CD4-positive, CD25-positive, alpha-beta regulatory T cell (primary cell): Measurements from ENCODE around the gene PJA2. TPM values are rescaled to one million over a fixed set of nuclear protein-coding genes. Genes with fewer than 3 reads are reported as not detected.

Source experiments
- ATAC-seq, 2 donors: fragments of 150-1000 bp; cut with Tn5 transposase; one replicate each; pipeline ENCODE4 v1.10.0; 2021; ENCODE audit warnings: low read depth in 2 of 2, moderate number of reproducible peaks in 2 of 2, moderate library complexity in 1 of 2
- DNase-seq, 3 donors: peaks; one replicate each; pipeline versions ENCODE4 v3.0.0 to v3.0.0-alpha.2; 2012 to 2022; ENCODE audit warnings: mixed read lengths in 1 of 3
- H3K27ac ChIP-seq: one replicate; pipeline ENCODE4 v1.7.0; 2013; ENCODE audit warnings: mild to moderate bottlenecking, low read length; ENCODE audit not compliant: insufficient read depth, poor library complexity, severe bottlenecking
- H3K27me3 ChIP-seq: one replicate; pipeline ENCODE4 v1.7.0; 2013; ENCODE audit warnings: low read length; ENCODE audit not compliant: control insufficient read depth, insufficient read depth
- H3K36me3 ChIP-seq: one replicate; pipeline ENCODE4 v1.7.0; 2013; ENCODE audit warnings: mild to moderate bottlenecking, low read length, moderate library complexity; ENCODE audit not compliant: control insufficient read depth, insufficient read depth
- H3K4me1 ChIP-seq: 2 replicates; pipeline ENCODE4 v1.7.0; 2013; ENCODE audit warnings: mild to moderate bottlenecking, low read length; ENCODE audit not compliant: insufficient read depth, control insufficient read depth, poor library complexity, severe bottlenecking
- H3K4me3 ChIP-seq: one replicate; pipeline ENCODE4 v1.7.0; 2013; ENCODE audit warnings: low read depth, mild to moderate bottlenecking, low read length, moderate library complexity
- H3K9me3 ChIP-seq, 2 experiments: 1 replicate in 1 of 2; 2 replicates in 1 of 2; pipeline ENCODE4 v1.7.0; 2013; ENCODE audit warnings: low read length in 2 of 2, mild to moderate bottlenecking in 1 of 2, moderate library complexity in 1 of 2; ENCODE audit not compliant: control insufficient read depth in 2 of 2
- H3K27ac Mint-ChIP-seq, 3 donors: one replicate each; pipeline ENCODE4 v1.8.0; 2020 to 2022; ENCODE audit warnings: mild to moderate bottlenecking in 3 of 3, mixed read lengths in 3 of 3, moderate library complexity in 2 of 3
- H3K27me3 Mint-ChIP-seq: one replicate; pipeline ENCODE4 v1.8.0; 2022; ENCODE audit warnings: mild to moderate bottlenecking, mixed read lengths
- H3K36me3 Mint-ChIP-seq: one replicate; pipeline ENCODE4 v1.8.0; 2020; ENCODE audit warnings: mixed read lengths
- H3K4me1 Mint-ChIP-seq, 4 donors: one replicate each; pipeline ENCODE4 v1.8.0; 2020 to 2022; ENCODE audit warnings: mixed read lengths in 4 of 4, mild to moderate bottlenecking in 1 of 4
- H3K4me3 Mint-ChIP-seq, 4 donors: one replicate each; pipeline ENCODE4 v1.8.0; 2020 to 2022; ENCODE audit warnings: mild to moderate bottlenecking in 4 of 4, mixed read lengths in 4 of 4, moderate library complexity in 3 of 4
- H3K9me3 Mint-ChIP-seq, 7 donors: one replicate each; pipeline ENCODE4 v1.8.0; 2020 to 2022; ENCODE audit warnings: mixed read lengths in 7 of 7, mild to moderate bottlenecking in 3 of 7, moderate library complexity in 2 of 7
- polyA plus RNA-seq, 4 donors: library from polyadenylated mRNA; unstranded; fragments of 300-500 nt; fragmentation: Illumina TruSeq; gene quantifications; one replicate each; pipeline ENCODE4 v1.2.3, GENCODE V29; 2021
- total RNA-seq: library from RNA; stranded (reverse); gene quantifications from one replicate; pipeline ENCODE4 v1.2.3, GENCODE V29; 2022

The PJA2 gene
- total and polyA plus RNA-seq, 5 donors from 2014 or later = 56.5 to 73.7 (median 63.7) TPM

GRCh38 chr5:109327570-109327969 is 82.2 kb downstream of the PJA2 start:
- H3K4me1 Mint-ChIP-seq = peaks cover 0 to 8% (median 1%) of the 10 kb centered on the region in 4 donors
- H3K4me3 Mint-ChIP-seq = no peak overlapping the region
- H3K36me3 Mint-ChIP-seq = peaks cover 12% of the 10 kb centered on the region
- Histone ChIP-seq H3K4me3 (no peak overlapping the region), H3K9me3 (no peaks in the 10 kb centered on the region), H3K36me3 (peaks cover 9% of the 10 kb centered on the region), H3K27ac (no peak overlapping the region), H3K27me3 (no peaks in the 10 kb centered on the region), H3K4me1 (no peaks in the 10 kb centered on the region)
- DNase-seq = no peak
- H3K27me3 Mint-ChIP-seq = no peaks in the 10 kb centered on the region
- no peak for ATAC-seq
- peak overlapping the region in 1 of 3 donors; percentile 48 for H3K27ac Mint-ChIP-seq
- peaks cover 0 to 2% (median 0%) of the 10 kb centered on the region in 7 donors for H3K9me3 Mint-ChIP-seq

DNA sequence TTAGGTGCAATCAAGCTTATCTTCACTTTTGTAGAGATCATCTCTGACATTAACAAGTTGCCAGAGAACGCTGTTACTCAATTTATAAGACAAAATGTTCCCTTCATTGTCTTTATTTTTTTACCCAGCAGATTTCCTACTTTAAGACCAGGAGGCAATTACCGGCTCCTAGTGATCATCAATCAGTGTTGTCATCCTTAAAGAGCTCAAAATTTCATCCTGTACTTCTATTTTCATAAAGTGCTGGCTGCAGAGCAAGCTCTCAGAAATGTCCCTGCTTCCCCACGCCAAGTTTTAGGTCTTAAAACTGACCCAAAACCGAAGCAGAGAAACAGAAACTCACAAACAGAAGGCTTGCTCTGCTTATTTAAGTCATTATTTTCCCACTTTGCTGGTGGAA is 82.9 kb downstream of the PJA2 start:
- Mint-ChIP-seq H3K4me1 (peaks cover 0 to 8% (median 1%) of the 10 kb centered on the region in 4 donors), H3K27ac (peak overlapping the region in 1 of 3 donors; percentile 48), H3K36me3 (peaks cover 12% of the 10 kb centered on the region), H3K9me3 (peaks cover 0 to 2% (median 0%) of the 10 kb centered on the region in 7 donors), H3K27me3 (no peaks in the 10 kb centered on the region), H3K4me3 (no peak overlapping the region)
- H3K4me3 ChIP-seq = no peak overlapping the region
- no peak overlapping the region for H3K27ac ChIP-seq
- H3K4me1 ChIP-seq = no peaks in the 10 kb centered on the region
- DNase-seq = no peak
- H3K27me3 ChIP-seq = no peaks in the 10 kb centered on the region
- no peak for ATAC-seq
- no peaks in the 10 kb centered on the region for H3K9me3 ChIP-seq
- peaks cover 9% of the 10 kb centered on the region for H3K36me3 ChIP-seq

DNA sequence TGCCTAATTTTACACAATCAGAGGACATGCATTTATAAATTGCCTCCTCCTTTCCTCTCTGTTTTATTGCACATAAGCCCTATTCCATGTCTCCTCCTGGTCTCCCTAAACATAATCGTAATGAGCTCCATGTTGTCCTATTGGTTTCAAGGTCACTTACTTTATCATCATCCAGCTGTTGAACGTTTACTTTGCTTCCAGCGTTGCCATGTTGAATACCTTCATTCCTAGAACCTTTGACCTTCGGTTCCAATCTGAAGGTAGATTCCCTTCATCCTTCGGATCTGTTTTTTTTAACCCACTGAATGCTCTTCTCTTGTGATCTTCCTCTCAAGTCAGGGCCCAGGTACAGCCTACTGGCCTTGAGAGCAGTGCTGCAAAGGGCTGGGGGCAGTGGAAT is 84.3 kb downstream of the PJA2 start:
- Mint-ChIP-seq H3K4me3 (no peak overlapping the region), H3K4me1 (peaks cover 0 to 8% (median 0%) of the 10 kb centered on the region in 4 donors), H3K9me3 (peaks cover 0 to 2% (median 0%) of the 10 kb centered on the region in 7 donors), H3K27ac (no peak overlapping the region), H3K27me3 (no peaks in the 10 kb centered on the region), H3K36me3 (peaks cover 13% of the 10 kb centered on the region)
- no peak for ATAC-seq
- no peak for DNase-seq
- Histone ChIP-seq H3K27me3 (no peaks in the 10 kb centered on the region), H3K27ac (no peak overlapping the region), H3K4me3 (no peak overlapping the region), H3K9me3 (no peaks in the 10 kb centered on the region), H3K36me3 (peaks cover 9% of the 10 kb centered on the region), H3K4me1 (no peaks in the 10 kb centered on the region)

DNA sequence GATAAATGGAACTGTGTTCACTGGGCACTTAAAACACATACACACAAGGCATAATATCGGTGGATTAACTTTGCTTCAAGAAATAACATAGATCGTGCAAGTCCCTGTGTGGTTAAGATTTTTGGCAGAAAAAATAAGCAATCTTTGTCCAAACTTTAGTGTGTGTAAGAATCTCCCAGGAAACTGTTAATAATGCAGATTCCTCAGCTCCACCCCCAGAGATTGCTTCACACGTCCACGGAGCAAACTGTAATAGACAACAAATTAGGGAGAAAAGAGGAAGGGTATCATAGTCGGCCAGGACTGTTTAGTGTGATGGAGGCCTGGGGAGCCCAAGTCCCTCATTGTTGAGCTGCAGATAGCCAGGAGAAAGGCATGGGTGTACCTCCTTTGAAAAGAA is 84.8 kb downstream of the PJA2 start:
- no peak overlapping the region for H3K4me3 Mint-ChIP-seq
- no peaks in the 10 kb centered on the region for H3K9me3 ChIP-seq
- H3K9me3 Mint-ChIP-seq = peaks cover 0 to 2% (median 0%) of the 10 kb centered on the region in 7 donors
- no peak overlapping the region for H3K27ac Mint-ChIP-seq
- ATAC-seq (no peak), DNase-seq (no peak)
- no peaks in the 10 kb centered on the region for H3K4me1 ChIP-seq
- no peaks in the 10 kb centered on the region for H3K27me3 Mint-ChIP-seq
- peaks cover 17% of the 10 kb centered on the region for H3K36me3 Mint-ChIP-seq
- no peak overlapping the region for H3K4me3 ChIP-seq
- no peaks in the 10 kb centered on the region for H3K27me3 ChIP-seq
- H3K36me3 ChIP-seq = peaks cover 8% of the 10 kb centered on the region
- no peak overlapping the region for H3K27ac ChIP-seq
- peaks cover 0 to 8% (median 0%) of the 10 kb centered on the region in 4 donors for H3K4me1 Mint-ChIP-seq

DNA sequence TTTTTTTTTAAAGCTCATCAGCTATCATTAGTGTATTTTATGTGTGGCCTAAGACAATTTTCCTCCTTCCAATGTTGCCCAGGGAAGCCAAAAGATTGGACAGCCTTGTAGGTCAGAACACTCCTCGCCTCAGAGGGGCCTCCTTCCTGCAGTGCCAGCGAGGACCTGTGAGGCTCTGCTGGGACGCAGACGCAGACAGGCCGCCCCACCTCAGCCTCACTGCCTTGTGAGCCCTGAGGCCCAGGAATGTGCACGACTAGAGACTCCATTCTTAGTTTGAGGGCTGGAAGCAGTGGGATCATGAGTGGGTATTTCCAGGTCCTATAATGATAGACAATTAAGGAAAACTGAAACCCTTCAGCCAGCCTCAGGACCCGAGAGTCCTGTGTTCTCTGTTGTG is 85.4 kb downstream of the PJA2 start:
- H3K27ac ChIP-seq = no peak overlapping the region

GRCh38 chr5:109322694-109323093 is 87.1 kb downstream of the PJA2 start:
- H3K27ac ChIP-seq = no peak overlapping the region
- Mint-ChIP-seq H3K9me3 (no peaks in the 10 kb centered on the region), H3K36me3 (peaks cover 17% of the 10 kb centered on the region), H3K27me3 (no peaks in the 10 kb centered on the region), H3K4me1 (no peaks in the 10 kb centered on the region), H3K27ac (no peak overlapping the region), H3K4me3 (peak overlapping the region in 1 of 4 donors; percentile 20)
- no peaks in the 10 kb centered on the region for H3K4me1 ChIP-seq
- no peaks in the 10 kb centered on the region for H3K27me3 ChIP-seq
- DNase-seq (no peak), ATAC-seq (no peak)
- no peaks in the 10 kb centered on the region for H3K9me3 ChIP-seq
- no peak overlapping the region for H3K4me3 ChIP-seq
- H3K36me3 ChIP-seq = no peaks in the 10 kb centered on the region

More for the DNA sequence above, 85.4 kb downstream of the PJA2 start:
- ATAC-seq = no peak
- Histone ChIP-seq H3K27me3 (no peaks in the 10 kb centered on the region), H3K36me3 (peaks cover 2% of the 10 kb centered on the region), H3K4me3 (no peak overlapping the region), H3K4me1 (no peaks in the 10 kb centered on the region), H3K9me3 (no peaks in the 10 kb centered on the region)
- Mint-ChIP-seq H3K27ac (no peak overlapping the region), H3K36me3 (peaks cover 17% of the 10 kb centered on the region), H3K4me1 (peaks cover 0 to 8% (median 0%) of the 10 kb centered on the region in 4 donors), H3K4me3 (no peak overlapping the region), H3K27me3 (no peaks in the 10 kb centered on the region), H3K9me3 (peaks cover 0 to 2% (median 0%) of the 10 kb centered on the region in 7 donors)
- DNase-seq = no peak

GRCh38 chr5:109319351-109319750 is 90.4 kb downstream of the PJA2 start:
- peaks cover 14% of the 10 kb centered on the region for H3K36me3 Mint-ChIP-seq

GRCh38 chr5:109318455-109319108 is 91.2 kb downstream of the PJA2 start:
- peaks cover 0 to 3% (median 0%) of the 10 kb centered on the region in 7 donors for H3K9me3 Mint-ChIP-seq
- H3K27me3 Mint-ChIP-seq = no peaks in the 10 kb centered on the region
- peaks cover 0 to under 1% (median 0%) of the 10 kb centered on the region in 4 donors for H3K4me1 Mint-ChIP-seq
- Histone ChIP-seq H3K27ac (no peak overlapping the region), H3K4me1 (no peaks in the 10 kb centered on the region), H3K4me3 (no peak overlapping the region), H3K9me3 (no peaks in the 10 kb centered on the region), H3K36me3 (no peaks in the 10 kb centered on the region), H3K27me3 (no peaks in the 10 kb centered on the region)
- no peak overlapping the region for H3K27ac Mint-ChIP-seq
- DNase-seq = no peak
- H3K4me3 Mint-ChIP-seq = no peak overlapping the region
- no peak for ATAC-seq
- H3K36me3 Mint-ChIP-seq = peaks cover 12% of the 10 kb centered on the region

More at GRCh38 chr5:109319351-109319750, 90.4 kb downstream of the PJA2 start:
- Histone ChIP-seq H3K27ac (no peak overlapping the region), H3K4me3 (no peak overlapping the region), H3K9me3 (no peaks in the 10 kb centered on the region), H3K27me3 (no peaks in the 10 kb centered on the region), H3K4me1 (no peaks in the 10 kb centered on the region), H3K36me3 (no peaks in the 10 kb centered on the region)
- Mint-ChIP-seq H3K4me1 (no peaks in the 10 kb centered on the region), H3K27ac (no peak overlapping the region), H3K27me3 (no peaks in the 10 kb centered on the region), H3K4me3 (no peak overlapping the region), H3K9me3 (peaks cover 0 to 3% (median 0%) of the 10 kb centered on the region in 7 donors)
- no peak for ATAC-seq
- no peak for DNase-seq
